C4-2B (cell line): ENCODE measurements around the gene MAP3K5.

Experiments used
- ZFX ChIP-seq: fragments of 450-650 bp; IDR thresholded peaks from 2 replicates; pipeline ENCODE4 v1.6.1; 2017
- TF ChIP-seq, protein P1 (sequence below): fragments of 450-650 bp; conservative IDR thresholded peaks from 2 replicates; pipeline ENCODE4 v1.5.1; 2017; ENCODE audit warnings: mild to moderate bottlenecking

DNA sequence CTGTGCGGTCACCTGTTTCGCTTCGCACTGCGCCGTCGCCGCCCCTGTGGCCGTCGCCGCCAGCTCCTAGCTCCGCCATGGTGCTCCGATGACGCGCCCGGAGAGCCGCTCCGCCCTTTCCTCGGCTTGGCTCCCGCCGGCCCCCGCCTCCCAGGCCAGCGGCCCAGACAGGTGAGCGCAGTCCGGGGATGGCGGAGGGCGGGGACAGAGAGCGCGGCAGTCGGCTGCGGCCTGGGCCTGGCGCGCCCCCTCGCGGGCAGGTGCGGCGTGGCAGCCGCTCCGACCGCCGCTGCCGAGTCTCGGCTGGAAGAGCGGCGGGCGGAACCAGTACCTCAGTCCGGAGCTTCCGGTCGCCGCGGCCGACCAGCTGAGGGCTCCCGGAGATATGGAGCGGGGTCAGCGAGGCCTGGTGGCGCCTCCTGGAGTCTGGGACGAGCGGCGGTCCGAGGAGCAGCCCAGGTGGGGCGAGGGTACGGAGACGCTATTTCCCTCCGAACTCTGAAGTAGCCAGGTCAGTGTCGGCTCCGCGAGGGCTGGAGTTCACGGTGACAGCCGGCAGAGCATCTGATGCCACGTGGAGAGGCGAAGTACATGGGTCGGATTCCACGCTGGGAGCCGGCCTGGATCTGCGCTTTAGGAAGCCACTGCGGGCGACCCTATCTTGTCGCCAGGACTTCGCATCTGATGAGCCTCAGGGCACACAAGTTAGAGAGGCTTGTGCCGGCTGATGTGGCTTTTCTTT lies 241.8 kb downstream of the MAP3K5 start, which contains the start of gene MAP7:
- TF ChIP-seq, protein P1, sequence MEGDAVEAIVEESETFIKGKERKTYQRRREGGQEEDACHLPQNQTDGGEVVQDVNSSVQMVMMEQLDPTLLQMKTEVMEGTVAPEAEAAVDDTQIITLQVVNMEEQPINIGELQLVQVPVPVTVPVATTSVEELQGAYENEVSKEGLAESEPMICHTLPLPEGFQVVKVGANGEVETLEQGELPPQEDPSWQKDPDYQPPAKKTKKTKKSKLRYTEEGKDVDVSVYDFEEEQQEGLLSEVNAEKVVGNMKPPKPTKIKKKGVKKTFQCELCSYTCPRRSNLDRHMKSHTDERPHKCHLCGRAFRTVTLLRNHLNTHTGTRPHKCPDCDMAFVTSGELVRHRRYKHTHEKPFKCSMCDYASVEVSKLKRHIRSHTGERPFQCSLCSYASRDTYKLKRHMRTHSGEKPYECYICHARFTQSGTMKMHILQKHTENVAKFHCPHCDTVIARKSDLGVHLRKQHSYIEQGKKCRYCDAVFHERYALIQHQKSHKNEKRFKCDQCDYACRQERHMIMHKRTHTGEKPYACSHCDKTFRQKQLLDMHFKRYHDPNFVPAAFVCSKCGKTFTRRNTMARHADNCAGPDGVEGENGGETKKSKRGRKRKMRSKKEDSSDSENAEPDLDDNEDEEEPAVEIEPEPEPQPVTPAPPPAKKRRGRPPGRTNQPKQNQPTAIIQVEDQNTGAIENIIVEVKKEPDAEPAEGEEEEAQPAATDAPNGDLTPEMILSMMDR = peak; percentile 99
- TF ChIP-seq ZFX = peak; percentile 37
